GM19351 (cell line): ENCODE results near the gene PRX.

Experiments
- ATAC-seq: cut with Tn5 transposase; IDR thresholded peaks from one replicate; pipeline ENCODE4 v1.9.1; 2021; ENCODE audit warnings: mild to moderate bottlenecking, moderate library complexity; ENCODE audit not compliant: unreplicated experiment

Gene PRX

DNA sequence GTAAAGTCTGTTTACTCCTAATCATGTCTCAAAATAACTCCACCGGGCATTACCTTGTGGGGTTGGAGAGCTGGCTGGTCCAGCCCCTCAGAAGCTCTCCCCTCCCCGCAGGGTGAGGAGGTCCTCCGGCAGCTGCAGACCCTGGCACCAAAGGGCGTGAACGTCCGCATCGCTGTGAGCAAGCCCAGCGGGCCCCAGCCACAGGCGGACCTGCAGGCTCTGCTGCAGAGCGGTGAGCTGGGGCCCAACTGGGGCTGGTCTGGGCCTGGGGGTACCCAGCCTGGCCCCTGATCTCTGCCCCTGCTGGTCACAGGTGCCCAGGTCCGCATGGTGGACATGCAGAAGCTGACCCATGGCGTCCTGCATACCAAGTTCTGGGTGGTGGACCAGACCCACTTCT lies 43.4 kb downstream of the PRX start:
- ATAC-seq: no peak

DNA sequence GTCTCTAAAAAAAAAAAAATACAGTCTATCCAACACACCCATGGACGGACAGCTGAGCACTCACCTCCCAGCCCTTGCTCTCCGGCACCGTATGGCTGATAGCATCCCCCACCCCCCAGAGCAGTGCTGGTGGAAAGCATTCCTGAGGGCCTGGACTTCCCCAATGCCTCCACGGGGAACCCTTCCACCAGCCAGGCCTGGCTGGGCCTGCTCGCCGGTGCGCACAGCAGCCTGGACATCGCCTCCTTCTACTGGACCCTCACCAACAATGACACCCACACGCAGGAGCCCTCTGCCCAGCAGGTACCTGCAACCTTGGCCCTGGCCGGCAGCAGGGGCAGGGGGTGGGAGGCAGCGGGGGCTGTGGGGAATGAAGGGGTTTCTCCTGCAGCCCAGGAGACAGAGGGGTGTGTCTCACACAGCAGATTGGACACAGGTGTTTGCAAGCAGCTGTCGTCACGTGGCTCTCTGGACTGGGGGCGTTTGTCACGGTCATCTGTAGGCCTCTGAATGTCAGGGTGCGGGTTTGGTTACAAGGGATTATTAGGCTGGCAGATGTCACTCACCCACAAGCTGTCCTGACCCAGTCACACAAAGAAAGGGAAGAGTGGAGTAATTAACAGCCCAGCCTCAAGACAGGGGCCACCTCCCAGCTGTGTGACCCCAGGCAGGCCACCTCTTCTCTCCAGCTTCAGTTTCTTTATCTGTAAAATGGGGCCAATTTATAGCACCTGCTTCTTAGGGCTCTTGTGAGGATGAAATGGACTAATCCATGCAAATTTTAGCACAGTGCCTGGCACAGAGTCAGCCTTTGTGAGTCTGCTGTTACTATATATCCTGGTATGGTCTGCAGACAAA lies 45.4 kb downstream of the PRX start:
- ATAC-seq: no peak

DNA sequence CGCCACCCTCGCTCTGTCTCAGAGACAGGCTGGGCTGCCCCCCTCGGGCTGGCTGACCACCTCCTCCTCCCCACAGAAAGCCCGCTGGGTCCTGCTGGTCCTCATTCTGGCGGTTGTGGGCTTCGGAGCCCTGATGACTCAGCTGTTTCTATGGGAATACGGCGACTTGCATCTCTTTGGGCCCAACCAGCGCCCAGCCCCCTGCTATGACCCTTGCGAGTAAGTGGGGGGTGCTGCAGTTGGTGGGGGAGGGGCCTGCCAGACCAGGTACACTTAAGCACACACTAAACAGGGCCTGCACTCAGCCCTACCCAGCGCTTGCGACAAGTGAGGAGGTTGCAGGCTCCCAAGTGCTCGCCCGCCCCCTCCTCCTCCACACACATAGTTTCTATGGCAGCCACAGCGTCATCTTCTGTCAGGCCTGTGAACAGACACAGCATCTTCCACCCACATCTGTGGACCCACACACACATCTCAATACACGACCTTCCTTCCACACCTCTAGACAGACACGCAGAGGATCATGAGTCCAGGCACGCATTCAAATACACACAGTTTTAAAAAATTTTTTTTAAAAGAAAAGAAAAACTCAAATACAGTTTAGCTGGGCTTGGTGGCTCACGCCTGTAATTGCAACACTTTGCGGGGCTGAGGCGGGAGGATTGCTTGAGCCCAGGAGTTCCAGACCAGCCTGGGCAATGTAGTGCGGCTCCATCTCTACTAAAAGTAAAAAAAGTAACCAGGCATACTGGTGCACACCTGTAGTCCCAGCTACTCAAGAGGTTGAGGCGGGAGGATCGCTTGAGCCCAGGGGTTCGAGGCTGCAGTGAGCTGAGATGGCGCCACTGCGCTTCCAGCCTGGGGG lies 46.2 kb downstream of the PRX start:
- ATAC-seq: no peak

DNA sequence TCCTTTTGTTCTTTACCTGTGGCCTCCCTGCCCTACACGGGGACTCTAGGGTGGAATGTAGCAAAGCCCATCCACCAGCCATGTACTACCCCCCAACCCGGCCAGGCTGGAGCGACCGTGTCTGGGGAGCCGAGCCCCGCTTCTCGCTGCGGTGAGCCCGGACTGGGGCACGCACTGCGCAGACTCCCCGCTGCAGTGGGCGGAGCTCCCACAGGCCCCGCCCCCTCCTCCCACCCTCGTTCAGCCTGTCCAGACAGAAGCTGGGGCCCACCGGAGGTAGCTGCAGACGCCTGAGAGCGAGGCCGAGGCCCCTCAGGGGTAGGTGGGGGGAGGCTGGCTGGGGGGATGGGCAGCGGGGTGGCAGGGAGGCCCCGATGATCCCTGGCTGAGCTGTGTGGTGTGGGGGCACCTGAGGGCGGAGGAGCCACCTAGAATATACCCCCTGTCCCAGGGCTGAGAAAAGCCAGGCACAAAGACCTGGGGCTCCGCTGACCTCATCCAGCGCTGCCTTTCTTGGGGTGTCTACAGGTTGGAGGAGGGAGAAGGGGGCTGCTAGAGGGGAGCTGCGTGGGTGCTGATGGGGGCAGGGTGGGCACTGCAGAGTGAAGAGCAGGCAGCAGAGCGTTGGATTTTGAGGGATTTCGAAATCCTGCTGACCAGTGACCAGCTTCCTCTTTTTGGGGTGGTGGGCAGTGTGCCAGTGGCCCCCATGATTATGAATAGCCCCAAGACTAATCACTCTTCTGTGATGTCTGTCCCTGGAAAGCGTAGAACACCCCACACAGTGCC lies 47.4 kb downstream of the PRX start:
- ATAC-seq: no peak

DNA sequence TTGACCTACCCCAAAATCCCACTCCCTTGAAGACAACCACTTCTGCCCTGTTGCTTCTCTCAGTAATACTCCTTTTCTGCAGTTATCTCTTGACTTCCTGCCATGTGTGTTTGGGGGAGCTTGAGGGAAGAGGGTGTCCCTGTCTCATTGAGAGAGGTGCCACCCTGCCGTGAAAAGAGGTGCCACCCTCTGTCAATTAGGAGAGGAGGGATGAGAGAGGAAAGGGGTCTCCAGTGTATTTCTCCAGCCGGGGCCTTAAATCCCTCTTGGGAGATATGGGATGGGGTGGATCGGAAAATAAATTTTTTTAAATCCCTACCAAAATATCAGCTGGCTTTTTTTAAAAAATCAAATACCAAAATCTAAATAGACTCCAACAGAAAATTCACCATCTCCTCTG lies 48.2 kb downstream of the PRX start:
- ATAC-seq: no peak

DNA sequence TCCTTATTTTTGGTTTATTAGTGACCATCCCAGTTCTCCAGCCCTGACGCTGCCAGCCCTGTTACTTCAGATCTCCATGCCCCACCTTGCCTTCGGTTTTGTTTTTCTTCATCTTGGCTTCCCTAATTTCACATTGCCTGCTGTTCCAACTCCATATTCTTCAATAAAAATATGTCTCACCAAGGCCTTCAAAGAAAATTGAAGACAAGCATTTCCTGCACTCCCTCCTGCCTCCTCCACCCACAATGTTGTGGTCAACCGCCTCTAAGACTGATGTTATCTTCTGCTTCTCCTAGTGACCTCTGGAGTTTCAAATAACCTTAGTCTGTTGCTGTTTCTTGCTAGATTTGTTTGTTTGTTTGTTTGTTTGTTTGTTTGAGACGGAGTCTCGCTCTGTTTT lies 50.1 kb downstream of the PRX start:
- no peak for ATAC-seq

DNA sequence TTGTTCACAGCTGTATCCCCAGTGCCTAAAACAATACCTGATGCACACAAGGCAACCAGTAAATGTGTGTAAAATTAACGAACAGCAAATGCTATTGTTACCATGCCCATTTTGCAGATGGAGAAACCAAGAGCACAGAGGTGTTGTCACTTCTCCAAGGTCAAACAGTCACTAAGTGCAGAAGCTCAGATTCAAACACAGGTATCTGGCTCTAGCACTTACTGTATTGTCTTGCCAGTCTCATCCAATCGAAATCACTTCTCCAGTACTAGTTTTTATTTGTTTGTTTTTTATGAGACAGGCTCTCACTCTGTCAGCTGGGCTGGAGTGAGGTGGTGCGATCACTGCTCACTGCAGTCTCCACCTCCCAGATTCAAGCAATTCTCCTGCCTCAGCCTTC lies 51.0 kb downstream of the PRX start:
- no peak for ATAC-seq

DNA sequence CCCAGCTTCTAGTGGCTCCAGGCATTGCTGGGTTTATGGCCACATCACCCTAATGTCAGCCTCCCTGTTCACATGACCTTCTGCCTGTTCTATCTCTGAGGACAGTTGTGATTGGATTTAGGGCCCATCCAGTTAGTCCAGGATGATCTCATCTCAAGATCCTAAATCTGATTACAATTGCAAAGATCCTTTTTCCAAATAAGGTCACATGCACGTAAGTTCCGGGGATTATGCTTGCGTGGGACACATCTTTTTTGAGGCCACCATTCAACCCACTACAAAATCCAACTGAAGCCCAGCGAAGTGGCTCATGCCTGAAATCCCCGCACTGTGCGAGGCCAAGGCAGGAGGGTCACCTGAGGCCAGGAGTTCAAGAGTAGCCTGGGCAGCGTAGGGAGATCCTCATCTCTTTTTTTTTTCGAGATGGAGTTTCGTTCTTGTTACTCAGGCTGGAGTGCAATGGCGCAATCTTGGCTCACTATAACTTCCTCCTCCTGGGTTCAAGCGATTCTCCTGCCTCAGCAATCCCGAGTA lies 52.4 kb downstream of the PRX start:
- no peak for ATAC-seq

DNA sequence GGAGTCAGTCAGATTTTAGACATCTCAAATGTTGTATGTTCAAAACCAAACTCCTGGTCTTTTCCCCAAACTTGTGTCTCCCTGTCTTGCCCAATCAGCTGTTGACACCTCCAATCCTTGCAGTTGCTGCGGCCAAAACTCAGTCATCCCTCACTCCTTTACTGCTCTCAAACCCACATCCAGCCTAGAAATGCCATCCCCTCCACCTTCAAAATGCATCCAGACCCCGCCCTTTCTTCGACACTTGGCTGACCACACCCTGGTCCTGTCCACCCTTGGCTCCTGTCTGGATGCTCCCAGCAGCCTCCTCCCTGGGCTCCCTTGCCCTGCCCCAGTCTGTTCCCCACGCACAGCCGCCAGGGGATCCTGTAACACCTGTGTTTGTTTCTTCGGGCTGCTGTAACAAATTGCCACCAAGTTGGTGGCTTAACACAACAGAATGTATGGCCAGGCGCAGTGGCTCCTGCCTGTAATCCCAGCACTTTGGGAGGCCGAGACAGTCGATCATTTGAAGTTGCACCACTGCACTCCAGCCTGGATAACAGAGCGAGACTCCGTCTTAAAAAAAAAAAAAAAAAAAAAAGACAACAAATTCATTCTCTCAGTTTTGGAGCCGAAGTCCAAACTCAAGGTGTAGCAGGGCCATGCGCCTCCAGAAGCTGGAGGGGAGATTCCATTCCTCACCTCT lies 53.0 kb downstream of the PRX start:
- no peak for ATAC-seq

DNA sequence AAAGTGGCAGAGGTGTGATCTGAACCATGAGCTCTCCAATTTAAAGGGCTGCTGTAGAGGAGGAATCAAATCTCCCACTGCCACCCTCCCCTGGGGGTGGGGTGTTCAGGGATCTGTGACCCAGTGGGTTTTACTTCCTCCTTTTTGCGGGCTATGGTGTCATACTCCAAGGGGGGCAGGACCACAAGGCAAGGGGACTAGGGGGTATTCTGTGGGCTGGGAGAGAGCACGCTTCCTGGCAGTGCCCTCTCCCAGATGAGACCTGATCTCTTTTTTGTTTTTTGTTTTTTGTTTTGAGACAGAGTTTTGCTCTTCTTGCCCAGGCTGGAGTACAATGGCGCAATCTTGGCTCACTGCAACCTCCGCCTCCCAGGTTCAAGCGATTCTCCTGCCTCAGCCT lies 54.4 kb downstream of the PRX start:
- ATAC-seq: no peak

DNA sequence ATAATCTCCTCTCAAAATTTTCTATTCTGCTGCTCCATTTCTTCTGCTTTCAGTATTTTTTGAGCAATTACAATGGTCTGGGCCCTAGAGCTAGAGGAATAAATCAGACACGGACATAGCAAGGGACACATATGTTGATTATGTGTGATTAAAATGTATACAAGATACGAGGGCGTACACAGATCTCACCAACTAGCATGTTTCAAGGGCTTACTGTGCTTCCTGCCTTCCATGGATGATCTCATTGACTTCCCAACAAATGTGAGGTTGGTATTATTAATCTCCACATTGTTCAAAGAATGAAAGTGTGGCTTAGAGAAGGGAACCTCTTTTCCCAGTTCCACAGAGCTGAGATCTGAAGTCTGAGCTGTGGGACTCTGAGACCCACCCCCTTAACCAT lies 55.5 kb downstream of the PRX start:
- no peak for ATAC-seq

DNA sequence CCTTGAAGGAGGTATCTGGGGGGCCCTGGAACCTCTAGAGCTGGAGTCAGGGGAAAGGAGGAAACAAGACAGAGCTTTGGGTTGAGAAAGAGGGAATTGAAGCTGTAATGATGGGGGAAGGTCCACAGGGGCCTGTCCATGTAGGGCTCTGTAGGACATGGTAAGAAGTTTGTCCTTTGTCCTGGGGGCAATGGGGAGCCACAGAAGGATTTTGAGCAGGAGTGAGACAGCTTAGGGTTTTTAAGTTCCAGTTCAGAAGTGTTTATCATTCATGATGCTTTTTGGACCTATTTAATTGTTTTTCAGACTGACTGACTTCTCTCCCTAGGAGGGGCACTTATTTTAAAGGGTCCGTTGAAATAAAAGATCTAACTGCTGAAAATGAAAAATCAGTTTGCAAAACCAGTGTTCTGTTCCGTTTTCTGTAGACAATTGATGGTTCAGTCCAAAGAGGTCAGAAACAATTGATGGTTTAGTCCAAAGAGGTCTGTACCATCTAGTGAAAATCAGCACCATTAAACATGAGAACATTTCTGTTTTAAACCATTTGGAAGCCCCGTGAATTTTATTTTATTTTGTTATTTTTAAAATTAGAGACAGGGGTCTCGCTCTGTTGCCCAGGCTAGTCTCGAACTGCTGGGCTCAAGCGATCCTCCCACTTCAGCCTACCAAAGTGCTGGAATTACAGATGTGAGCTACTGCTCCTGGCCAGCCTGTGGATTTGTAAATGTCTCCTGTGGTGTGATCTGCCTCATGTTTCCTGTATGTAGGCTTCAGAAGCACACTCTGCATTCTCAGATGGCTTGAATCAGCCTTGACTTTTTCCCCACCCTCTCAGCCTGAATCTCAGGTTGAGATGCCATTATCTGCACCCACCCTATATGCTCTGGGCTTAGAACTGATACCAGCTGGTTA lies 56.2 kb downstream of the PRX start:
- ATAC-seq: no peak

DNA sequence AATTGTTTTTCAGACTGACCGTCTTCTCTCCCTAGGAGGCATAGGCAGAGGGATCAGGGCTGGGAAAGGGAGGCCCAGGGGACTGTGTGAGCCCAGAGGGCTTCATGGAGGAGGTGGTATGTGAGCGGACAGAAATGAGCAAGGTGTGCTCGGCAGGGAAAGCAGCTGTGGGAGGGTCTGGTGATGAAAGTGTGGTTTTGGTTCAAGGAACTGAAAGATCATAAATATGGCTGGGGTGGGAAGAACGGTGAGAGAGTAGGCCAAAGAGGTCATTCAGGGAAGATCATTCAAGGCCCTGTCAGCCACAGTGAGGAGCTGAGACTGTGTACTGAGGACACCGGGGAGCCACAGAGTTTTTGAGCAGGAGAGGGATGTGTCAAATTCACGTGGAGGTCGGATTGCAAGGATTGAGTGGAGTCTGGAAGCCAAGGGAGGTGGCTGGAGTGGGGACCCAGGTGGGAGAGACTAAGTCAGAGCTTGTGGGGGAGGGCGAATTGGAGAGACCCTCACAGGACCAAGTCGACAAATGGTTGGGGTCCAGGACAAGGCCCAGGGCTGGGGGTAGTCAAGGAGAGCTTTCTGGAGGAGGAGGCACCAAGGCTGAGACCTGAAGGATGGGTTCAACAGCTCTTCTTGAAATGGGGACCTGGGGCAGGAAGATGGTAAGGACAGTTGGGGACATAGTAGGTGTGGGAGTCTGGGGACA lies 57.0 kb downstream of the PRX start:
- no peak for ATAC-seq

DNA sequence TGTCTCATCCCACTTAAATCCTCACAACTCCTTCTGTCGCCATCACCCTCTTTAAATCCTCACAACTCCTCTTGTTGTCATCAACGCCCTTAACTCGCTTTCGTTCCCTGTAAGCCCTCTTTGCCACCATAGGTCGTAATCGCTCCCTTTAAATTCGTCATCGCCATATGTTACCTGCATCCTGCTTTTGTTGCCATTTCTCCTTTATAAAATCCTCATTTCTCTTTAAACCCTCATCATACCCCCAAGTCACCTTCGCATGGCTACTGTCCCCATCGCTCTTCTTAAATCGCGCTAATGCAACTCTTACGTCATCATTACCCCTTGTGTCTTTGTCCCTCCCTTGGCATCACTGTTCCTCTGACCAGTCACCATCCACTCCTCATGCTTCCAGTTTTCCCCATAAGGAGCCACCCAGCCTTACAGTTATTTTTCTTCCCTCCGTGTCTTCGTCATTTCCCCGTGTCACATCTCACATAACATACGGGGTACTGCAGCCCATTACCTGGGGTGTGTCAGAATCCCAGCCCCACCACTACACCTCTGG lies 64.1 kb downstream of the PRX start:
- ATAC-seq: no peak

DNA sequence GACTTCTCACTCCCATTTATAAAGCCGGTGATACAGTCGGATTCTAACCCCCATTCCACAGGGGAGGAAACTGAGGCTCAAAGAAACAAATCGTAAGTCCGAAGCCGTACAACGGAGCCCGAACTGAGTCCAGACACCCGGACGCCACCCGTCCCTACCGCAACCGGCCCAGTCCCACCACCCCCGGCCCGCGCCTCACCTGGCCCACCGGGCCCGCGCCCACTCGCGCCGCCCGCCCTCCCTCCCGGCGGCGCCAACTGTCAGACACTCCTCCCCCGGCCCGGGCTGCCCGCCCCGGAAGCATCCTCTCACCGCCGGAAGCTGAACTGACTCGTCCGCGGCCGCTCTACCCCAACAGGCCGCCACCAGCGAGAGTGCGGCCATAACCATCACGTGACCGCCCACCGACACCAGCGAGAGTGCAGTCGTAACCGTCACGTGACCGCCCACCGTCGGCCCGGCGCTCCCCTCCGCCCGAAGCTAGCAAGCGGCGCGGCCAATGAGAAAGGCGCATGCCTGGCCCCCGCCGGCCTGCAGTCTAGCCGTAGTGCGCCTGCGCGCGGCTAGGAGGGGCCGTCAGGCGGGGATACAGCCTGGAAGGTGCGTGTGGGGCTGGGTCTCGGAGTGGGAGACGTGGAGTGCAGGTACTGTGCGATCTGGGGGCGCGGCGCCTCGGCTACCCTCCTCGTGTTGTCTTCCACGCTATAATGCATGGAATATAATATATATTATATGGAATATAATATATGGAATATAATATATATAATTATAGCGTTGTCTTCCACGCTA lies 64.9 kb downstream of the PRX start, which contains the start of the genes C19orf47 and PLD3:
C19orf47 (minus strand) TSS at position 273 of the 789 bp plus-strand sequence. CDS start 6,540 bp downstream, outside the sequence.
PLD3 (plus strand) TSS at position 571 of the 789 bp plus-strand sequence. CDS start 17,789 bp downstream, outside the sequence.
- ATAC-seq: peak; percentile 94

DNA sequence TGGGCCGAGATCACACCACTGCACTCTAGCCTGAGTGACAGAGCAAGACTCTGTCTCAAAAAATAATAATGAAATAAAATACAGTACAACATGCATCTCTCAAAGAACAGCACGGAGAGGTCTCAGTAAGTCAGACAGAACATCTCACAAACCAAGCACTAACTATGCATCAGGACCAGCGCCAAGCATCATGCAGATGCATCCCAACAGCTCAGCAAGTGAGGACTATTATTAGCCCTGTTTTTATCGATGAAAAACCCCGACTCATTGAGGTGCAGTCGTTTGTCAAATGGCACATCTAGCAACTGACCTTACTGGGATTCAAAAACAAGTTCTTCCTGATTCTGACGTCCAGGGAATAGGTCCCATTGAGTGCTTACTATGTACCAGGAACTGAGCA lies 68.8 kb downstream of the PRX start:
- ATAC-seq: no peak
